Neural progenitor cell (in vitro differentiated cells): ENCODE measurements around the gene CBX8. TPM values are rescaled to one million over a fixed set of nuclear protein-coding genes. Genes with fewer than 3 reads are reported as not detected.
A peak's percentile ranks its signal among the peaks of the same experiment; 100 is the strongest.

Experiments used
- DNase-seq: peaks from one replicate; pipeline ENCODE4 v3.0.0-alpha.2; 2016; ENCODE audit warnings: low spot score
- H2AFZ ChIP-seq: fragments of 200-600 bp; sonication (generic); replicated peaks from 2 replicates; pipeline ENCODE4 v1.6.1; 2016; ENCODE audit warnings: antibody characterized with exemption
- H3F3A ChIP-seq: fragments of 200-600 bp; sonication (generic); 2 replicates; pipeline ENCODE4 v1.6.1; 2016; ENCODE audit warnings: antibody characterized with exemption, low read depth
- H3K27ac ChIP-seq: fragments of 200-600 bp; sonication (generic); 2 replicates; pipeline ENCODE4 v1.5.1; 2016; ENCODE audit warnings: mild to moderate bottlenecking
- H3K27me3 ChIP-seq: fragments of 200-600 bp; sonication (generic); 2 replicates; pipeline ENCODE4 v1.6.1; 2016; ENCODE audit warnings: mild to moderate bottlenecking, moderate library complexity
- H3K36me3 ChIP-seq: fragments of 200-600 bp; sonication (generic); 2 replicates; pipeline ENCODE4 v1.5.1; 2016
- H3K4me1 ChIP-seq: fragments of 200-600 bp; sonication (generic); 2 replicates; pipeline ENCODE4 v1.6.1; 2016; ENCODE audit warnings: mixed run types
- H3K4me2 ChIP-seq: fragments of 200-600 bp; sonication (generic); 2 replicates; pipeline ENCODE4 v1.6.1; 2016
- H3K4me3 ChIP-seq: fragments of 200-600 bp; sonication (generic); 2 replicates; pipeline ENCODE4 v1.5.1; 2016
- H3K79me2 ChIP-seq: fragments of 200-600 bp; sonication (generic); 2 replicates; pipeline ENCODE4 v1.6.1; 2016; ENCODE audit warnings: low read depth
- H3K9ac ChIP-seq: fragments of 200-600 bp; sonication (generic); 2 replicates; pipeline ENCODE4 v1.6.1; 2016
- H3K9me3 ChIP-seq: fragments of 200-600 bp; sonication (generic); 2 replicates; pipeline ENCODE4 v1.5.1; 2016; ENCODE audit warnings: low read depth
- H4K20me1 ChIP-seq: fragments of 200-600 bp; sonication (generic); 2 replicates; pipeline ENCODE4 v1.6.1; 2016; ENCODE audit warnings: low read depth
- H3K27ac Mint-ChIP-seq: 3 replicates; pipeline ENCODE4 v1.8.0; 2021; ENCODE audit warnings: mixed read lengths
- H3K27me3 Mint-ChIP-seq: 2 replicates; pipeline ENCODE4 v1.8.0; 2022; ENCODE audit warnings: low read depth, mild to moderate bottlenecking, inconsistent platforms, moderate library complexity, mixed read lengths; ENCODE audit not compliant: insufficient read depth
- H3K36me3 Mint-ChIP-seq: 3 replicates; pipeline ENCODE4 v1.8.0; 2021; ENCODE audit warnings: mixed read lengths
- H3K4me1 Mint-ChIP-seq: 3 replicates; pipeline ENCODE4 v1.8.0; 2021; ENCODE audit warnings: mixed read lengths
- H3K4me3 Mint-ChIP-seq: 3 replicates; pipeline ENCODE4 v1.8.0; 2021; ENCODE audit warnings: mild to moderate bottlenecking, moderate library complexity, mixed read lengths
- H3K9me3 Mint-ChIP-seq: 3 replicates; pipeline ENCODE4 v1.8.0; 2020; ENCODE audit warnings: mixed read lengths
- EZH2 ChIP-seq: fragments of 200-600 bp; sonication (generic); IDR thresholded peaks from 2 replicates; pipeline ENCODE4 v1.6.1; 2017; ENCODE audit warnings: antibody characterized with exemption, mild to moderate bottlenecking, moderate library complexity
- EZH2phosphoT487 ChIP-seq: fragments of 200-600 bp; sonication (generic); IDR thresholded peaks from 2 replicates; pipeline ENCODE4 v1.6.1; 2017; ENCODE audit warnings: antibody characterized with exemption
- total RNA-seq: library from RNA; depleted of rRNA; stranded (reverse); fragments of >200 nt; gene quantifications from 2 replicates; pipeline ENCODE4 v1.2.3, GENCODE V29; 2015; ENCODE audit warnings: low replicate concordance
- TF ChIP-seq, protein P1 (sequence below): fragments of 200-600 bp; sonication (generic); IDR thresholded peaks from 2 replicates; pipeline ENCODE4 v1.5.1; 2017; ENCODE audit warnings: antibody characterized with exemption, mild to moderate bottlenecking

Gene CBX8
- total RNA-seq, 1 donor from 2014 or later = 2.8 TPM

DNA sequence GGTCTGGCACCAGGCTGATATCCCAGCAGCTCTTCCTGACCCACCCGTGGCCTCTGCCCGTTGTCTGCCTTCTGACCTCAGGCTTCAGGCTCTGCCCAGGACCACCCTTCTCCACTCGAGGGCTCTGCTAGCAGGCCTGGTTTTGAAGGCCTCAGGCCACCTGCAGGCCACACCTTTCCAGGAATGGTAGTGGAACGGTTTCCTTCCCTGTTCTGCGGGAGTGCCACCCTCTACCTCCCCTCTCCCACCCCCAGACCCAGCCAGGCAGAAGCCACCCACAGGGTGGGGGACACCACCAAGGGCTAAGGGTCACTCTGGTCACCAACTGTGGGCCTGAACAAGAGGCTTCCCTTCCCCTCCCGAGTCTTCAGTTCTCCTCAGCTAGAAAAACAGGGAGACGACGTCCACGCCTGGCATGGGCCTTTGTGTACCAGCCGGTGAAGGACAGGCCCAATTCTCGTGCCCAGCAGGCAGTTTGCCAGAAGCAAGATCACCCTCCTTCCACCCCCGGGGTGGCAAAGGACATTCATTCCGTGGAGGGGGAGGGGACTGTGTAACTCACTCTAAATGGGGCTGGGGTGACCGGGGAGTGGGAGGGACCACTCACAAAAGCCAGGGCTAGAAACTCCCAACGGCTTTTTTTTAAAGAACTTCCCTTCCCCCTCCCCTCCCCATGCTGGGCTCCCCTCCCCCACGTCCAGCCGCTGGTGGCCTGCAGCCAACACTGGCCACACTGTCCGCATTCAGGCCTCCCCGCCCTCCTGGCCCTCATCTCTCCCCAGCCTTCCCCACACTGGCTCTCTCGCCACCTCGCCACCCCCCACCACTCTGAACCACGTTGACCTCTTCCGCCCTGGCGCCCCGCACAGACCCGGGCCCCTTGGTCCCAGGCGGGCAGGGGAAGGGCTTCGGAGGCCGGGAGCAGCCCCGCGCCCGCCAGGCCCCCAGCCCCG is 34.7 kb upstream of the CBX8 start:
- H2AFZ ChIP-seq = no peak overlapping the region
- peak; percentile 69 for DNase-seq

DNA sequence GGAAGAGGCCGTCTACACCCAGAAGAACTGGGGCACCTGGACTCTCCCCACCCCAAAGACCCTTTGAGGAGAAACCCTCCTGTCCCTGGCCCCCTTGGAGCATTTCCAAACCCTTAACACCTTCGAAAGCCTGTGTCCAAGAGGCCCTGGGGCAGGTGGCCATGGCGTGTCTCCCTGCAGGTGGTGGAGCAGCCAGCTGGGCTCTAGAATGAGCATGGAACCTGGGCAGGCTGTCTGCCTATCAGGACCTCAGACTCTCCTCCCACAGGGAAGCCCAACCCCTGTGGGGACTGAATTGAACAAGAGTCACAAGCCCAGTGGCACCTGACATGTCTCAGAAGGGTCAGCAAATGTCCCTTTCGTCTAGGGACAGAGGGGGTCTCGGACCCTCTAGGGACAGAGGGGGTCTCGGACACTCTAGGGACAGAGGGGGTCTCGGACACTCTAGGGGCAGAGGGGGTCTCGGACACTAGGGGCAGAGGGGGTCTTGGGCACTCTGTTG is 33.9 kb upstream of the CBX8 start:
- Histone ChIP-seq H3K36me3 (no peaks in the 10 kb centered on the region), H3K27me3 (peaks cover 100% of the 10 kb centered on the region), H3K4me3 (no peak overlapping the region), H3K27ac (no peak overlapping the region), H3K9me3 (no peaks in the 10 kb centered on the region), H2AFZ (no peak overlapping the region), H3K4me2 (no peak overlapping the region), H3K4me1 (peaks cover 30% of the 10 kb centered on the region), H4K20me1 (peaks cover 40% of the 10 kb centered on the region), H3K9ac (no peak overlapping the region), H3F3A (peaks cover 18% of the 10 kb centered on the region), H3K79me2 (no peaks in the 10 kb centered on the region)
- no peak for DNase-seq
- Mint-ChIP-seq H3K4me1 (peaks cover 51% of the 10 kb centered on the region), H3K27ac (no peak overlapping the region), H3K4me3 (no peak overlapping the region), H3K27me3 (peaks cover 32% of the 10 kb centered on the region), H3K9me3 (no peaks in the 10 kb centered on the region), H3K36me3 (peaks cover 7% of the 10 kb centered on the region)
- TF ChIP-seq, protein P1, sequence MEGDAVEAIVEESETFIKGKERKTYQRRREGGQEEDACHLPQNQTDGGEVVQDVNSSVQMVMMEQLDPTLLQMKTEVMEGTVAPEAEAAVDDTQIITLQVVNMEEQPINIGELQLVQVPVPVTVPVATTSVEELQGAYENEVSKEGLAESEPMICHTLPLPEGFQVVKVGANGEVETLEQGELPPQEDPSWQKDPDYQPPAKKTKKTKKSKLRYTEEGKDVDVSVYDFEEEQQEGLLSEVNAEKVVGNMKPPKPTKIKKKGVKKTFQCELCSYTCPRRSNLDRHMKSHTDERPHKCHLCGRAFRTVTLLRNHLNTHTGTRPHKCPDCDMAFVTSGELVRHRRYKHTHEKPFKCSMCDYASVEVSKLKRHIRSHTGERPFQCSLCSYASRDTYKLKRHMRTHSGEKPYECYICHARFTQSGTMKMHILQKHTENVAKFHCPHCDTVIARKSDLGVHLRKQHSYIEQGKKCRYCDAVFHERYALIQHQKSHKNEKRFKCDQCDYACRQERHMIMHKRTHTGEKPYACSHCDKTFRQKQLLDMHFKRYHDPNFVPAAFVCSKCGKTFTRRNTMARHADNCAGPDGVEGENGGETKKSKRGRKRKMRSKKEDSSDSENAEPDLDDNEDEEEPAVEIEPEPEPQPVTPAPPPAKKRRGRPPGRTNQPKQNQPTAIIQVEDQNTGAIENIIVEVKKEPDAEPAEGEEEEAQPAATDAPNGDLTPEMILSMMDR = no peak
- no peak for TF ChIP-seq EZH2
- TF ChIP-seq EZH2phosphoT487 = no peak

More for the DNA sequence above, 34.7 kb upstream of the CBX8 start:
- peaks cover 26% of the 10 kb centered on the region for H3F3A ChIP-seq
- H3K4me1 Mint-ChIP-seq = peaks cover 55% of the 10 kb centered on the region
- H3K36me3 Mint-ChIP-seq = peaks cover 7% of the 10 kb centered on the region
- TF ChIP-seq, protein P1 = no peak
- TF ChIP-seq EZH2 = no peak
- no peak for TF ChIP-seq EZH2phosphoT487
- H3K4me3 ChIP-seq = peak overlapping the region; percentile 42
- H3K4me3 Mint-ChIP-seq = peak overlapping the region; percentile 78
- no peaks in the 10 kb centered on the region for H3K9me3 ChIP-seq
- H3K9me3 Mint-ChIP-seq = no peaks in the 10 kb centered on the region
- no peaks in the 10 kb centered on the region for H3K36me3 ChIP-seq
- H3K9ac ChIP-seq = no peak overlapping the region
- no peak overlapping the region for H3K27ac ChIP-seq
- H3K79me2 ChIP-seq = no peaks in the 10 kb centered on the region
- peak overlapping the region; percentile 75 for H3K4me2 ChIP-seq
- H4K20me1 ChIP-seq = peaks cover 48% of the 10 kb centered on the region
- peaks cover 36% of the 10 kb centered on the region for H3K4me1 ChIP-seq
- peaks cover 100% of the 10 kb centered on the region for H3K27me3 ChIP-seq
- H3K27ac Mint-ChIP-seq = no peak overlapping the region
- H3K27me3 Mint-ChIP-seq = peaks cover 35% of the 10 kb centered on the region

DNA sequence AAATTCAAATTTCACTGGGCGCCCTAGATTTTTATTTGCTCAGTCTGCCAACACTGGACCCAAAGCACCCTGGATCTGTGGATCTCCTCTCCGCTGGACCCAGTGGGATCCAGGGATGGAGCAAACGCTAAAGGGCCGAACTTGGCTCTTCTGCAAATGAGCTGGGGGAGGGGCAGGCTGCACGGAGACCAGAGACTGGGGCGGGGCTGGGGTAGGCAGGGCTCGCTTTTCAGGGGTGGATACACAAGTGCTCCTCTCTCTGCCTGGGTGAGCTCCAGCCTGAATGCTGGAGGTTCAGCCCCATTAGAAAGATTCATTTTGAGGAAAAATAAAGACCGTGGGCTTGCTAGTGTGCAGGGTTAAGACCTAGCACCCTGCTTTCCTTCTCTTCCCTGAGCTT is 33.4 kb upstream of the CBX8 start:
- H3K4me3 Mint-ChIP-seq = peak overlapping the region; percentile 48
- TF ChIP-seq, protein P1 = no peak
- TF ChIP-seq EZH2phosphoT487 (no peak), EZH2 (no peak)
- H2AFZ ChIP-seq = no peak overlapping the region
- H4K20me1 ChIP-seq = peaks cover 35% of the 10 kb centered on the region
- H3K27me3 ChIP-seq = peaks cover 100% of the 10 kb centered on the region
- H3K4me2 ChIP-seq = no peak overlapping the region
- H3K9me3 ChIP-seq = no peaks in the 10 kb centered on the region
- H3K4me1 Mint-ChIP-seq = peaks cover 49% of the 10 kb centered on the region
- peaks cover 7% of the 10 kb centered on the region for H3K36me3 Mint-ChIP-seq
- peaks cover 28% of the 10 kb centered on the region for H3K27me3 Mint-ChIP-seq
- no peaks in the 10 kb centered on the region for H3K79me2 ChIP-seq
- peaks cover 26% of the 10 kb centered on the region for H3K4me1 ChIP-seq
- H3F3A ChIP-seq = peaks cover 13% of the 10 kb centered on the region
- H3K4me3 ChIP-seq = no peak overlapping the region
- no peak overlapping the region for H3K9ac ChIP-seq
- DNase-seq = no peak
- no peak overlapping the region for H3K27ac Mint-ChIP-seq
- H3K36me3 ChIP-seq = no peaks in the 10 kb centered on the region
- H3K9me3 Mint-ChIP-seq = no peaks in the 10 kb centered on the region
- H3K27ac ChIP-seq = no peak overlapping the region
